GM20000 (cell line): ENCODE measurements around the gene ALS2.

Source experiments
- DNase-seq: peaks from one replicate; pipeline ENCODE4 v3.0.0; 2012; ENCODE audit warnings: low spot score
- CTCF ChIP-seq: IDR thresholded peaks from 2 replicates; pipeline ENCODE4 v1.5.1; 2012; ENCODE audit warnings: mild to moderate bottlenecking, control low read depth; ENCODE audit errors: extremely low read depth, missing control alignments

ALS2 gene

GRCh38 chr2:201661366-201661765 lies 119.4 kb downstream of the ALS2 start:
- no peak for DNase-seq
- TF ChIP-seq CTCF = no peak

GRCh38 chr2:201660293-201660895 lies 120.3 kb downstream of the ALS2 start:
- no peak for TF ChIP-seq CTCF
- no peak for DNase-seq

GRCh38 chr2:201656740-201657139 lies 124.0 kb downstream of the ALS2 start:
- no peak for TF ChIP-seq CTCF

GRCh38 chr2:201656102-201656501 lies 124.6 kb downstream of the ALS2 start:
- no peak for DNase-seq
- no peak for TF ChIP-seq CTCF

More at GRCh38 chr2:201656740-201657139, 124.0 kb downstream of the ALS2 start:
- no peak for DNase-seq

- no peak for DNase-seq
- TF ChIP-seq CTCF = no peak
These were observed 125.9 kb downstream of the ALS2 start for GRCh38 chr2:201654616-201655384.

- no peak for DNase-seq
- TF ChIP-seq CTCF = no peak
These were observed 127.5 kb downstream of the ALS2 start for GRCh38 chr2:201653221-201653620.
